Large intestine (tissue), 3 donors: Measurements from ENCODE around the gene SYT2. TPM values are rescaled to one million over a fixed set of nuclear protein-coding genes. Genes with fewer than 3 reads are reported as not detected.

ENCODE experiments used
- DNase-seq, 2 donors: peaks; one replicate each; pipeline versions ENCODE4 v3.0.0 to v3.0.0-alpha.2; 2013
- H3K27ac ChIP-seq: one replicate; pipeline ENCODE4 v1.5.1; 2013; ENCODE audit warnings: low read length
- H3K27me3 ChIP-seq: 2 replicates; pipeline ENCODE4 v1.6.1; 2013; ENCODE audit warnings: low read length; ENCODE audit not compliant: control insufficient read depth, insufficient read depth
- H3K36me3 ChIP-seq: 2 replicates; pipeline ENCODE4 v1.6.1; 2013; ENCODE audit warnings: low read length; ENCODE audit not compliant: control insufficient read depth, insufficient read depth
- H3K4me1 ChIP-seq: one replicate; pipeline ENCODE4 v1.6.1; 2013; ENCODE audit warnings: low read length; ENCODE audit not compliant: control insufficient read depth, insufficient read depth
- H3K4me3 ChIP-seq: one replicate; pipeline ENCODE4 v1.5.1; 2013; ENCODE audit warnings: low read length
- H3K9me3 ChIP-seq: one replicate; pipeline ENCODE4 v1.6.1; 2013; ENCODE audit warnings: mild to moderate bottlenecking, low read depth, low read length, moderate library complexity; ENCODE audit not compliant: control insufficient read depth
- WGBS: methylation state at CpG from one replicate; pipeline ENCODE4 v1.1.5; 2013; ENCODE audit warnings: low lambda C conversion rate; ENCODE audit not compliant: insufficient coverage; 5-methylcytosine and 5-hydroxymethylcytosine counted together
- polyA plus RNA-seq: library from polyadenylated mRNA; unstranded; fragments of 120-200 nt; gene quantifications from one replicate; pipeline ENCODE4 v1.2.1, GENCODE V29; 2013

SYT2 gene
- polyA plus RNA-seq, 1 donor, result 1.4 TPM

DNA sequence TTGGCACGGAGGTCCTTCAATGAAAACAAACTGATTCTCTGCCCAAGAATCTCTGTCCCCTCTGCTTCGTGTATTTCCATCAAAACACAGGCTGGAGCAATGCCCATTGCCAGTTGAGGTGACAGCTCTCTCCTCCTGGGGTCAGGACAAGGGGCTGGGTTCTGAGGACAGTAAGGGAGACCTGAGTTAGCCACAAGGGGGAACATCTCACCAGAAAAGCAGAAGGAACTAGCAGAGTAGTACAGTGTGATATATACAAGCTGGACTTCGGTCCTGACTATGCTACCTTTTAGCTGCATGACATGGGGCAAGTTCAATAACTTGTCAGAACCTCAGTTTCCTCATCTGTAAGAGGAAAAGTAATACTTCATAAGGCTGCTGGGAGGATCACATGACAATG lies 50.3 kb downstream of the SYT2 start:
- no peaks in the 10 kb centered on the region for H3K9me3 ChIP-seq
- WGBS, result no CpG with 5 or more reads among the region's 3 CpGs
- H3K27me3 ChIP-seq, result peaks cover 26% of the 10 kb centered on the region
- no peak overlapping the region for H3K27ac ChIP-seq
- no peak overlapping the region for H3K4me3 ChIP-seq
- no peak for DNase-seq
- no peaks in the 10 kb centered on the region for H3K36me3 ChIP-seq
- no peaks in the 10 kb centered on the region for H3K4me1 ChIP-seq

DNA sequence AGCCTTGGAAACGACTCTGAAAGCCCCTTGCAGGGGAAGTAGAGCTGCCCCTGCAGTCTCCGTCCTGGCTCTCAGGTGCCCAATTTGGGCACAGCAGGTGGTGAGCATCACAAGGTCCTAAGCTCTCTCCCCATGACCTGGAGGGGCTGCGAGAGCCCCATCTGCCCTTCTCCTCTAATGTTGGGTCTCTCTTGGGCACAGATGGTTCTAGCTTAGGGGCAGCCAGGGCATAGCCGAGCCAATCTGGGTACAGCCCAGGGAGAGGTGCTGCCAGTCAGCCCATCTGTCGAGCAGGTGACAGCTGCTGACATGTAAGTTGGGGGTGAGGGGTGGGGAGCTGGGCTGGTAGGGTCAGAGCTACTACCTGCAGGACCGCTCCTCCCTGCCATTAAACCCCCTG lies 50.7 kb downstream of the SYT2 start:
- Histone ChIP-seq H3K27me3 (peaks cover 26% of the 10 kb centered on the region), H3K4me1 (no peaks in the 10 kb centered on the region), H3K9me3 (no peaks in the 10 kb centered on the region), H3K36me3 (no peaks in the 10 kb centered on the region), H3K4me3 (no peak overlapping the region), H3K27ac (no peak overlapping the region)
- no CpG with 5 or more reads among the region's 6 CpGs for WGBS
- no peak for DNase-seq

DNA sequence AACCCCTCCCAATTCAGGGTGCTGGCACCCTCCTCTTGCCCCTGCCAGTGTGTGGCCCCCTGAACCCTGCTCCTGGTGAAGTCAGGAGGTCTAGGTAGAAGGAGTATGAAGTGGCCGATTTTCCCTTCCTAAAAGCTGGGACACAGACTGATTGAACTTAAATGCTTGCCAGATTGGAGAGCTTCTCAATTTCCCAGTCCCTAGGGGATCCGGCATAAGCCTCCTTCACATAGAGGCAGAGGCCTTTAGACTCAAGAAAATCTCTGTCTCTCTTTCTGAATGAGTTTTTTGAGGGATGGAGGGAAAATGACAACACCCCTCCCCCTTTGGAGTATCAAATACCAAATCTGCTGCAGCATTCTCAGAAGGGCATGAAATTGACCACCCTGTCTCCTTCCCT lies 51.5 kb downstream of the SYT2 start:
- Histone ChIP-seq H3K9me3 (no peaks in the 10 kb centered on the region), H3K36me3 (no peaks in the 10 kb centered on the region), H3K27me3 (peaks cover 23% of the 10 kb centered on the region), H3K27ac (no peak overlapping the region), H3K4me3 (no peak overlapping the region), H3K4me1 (no peaks in the 10 kb centered on the region)
- no CpG with 5 or more reads among the region's 2 CpGs for WGBS
- no peak for DNase-seq

DNA sequence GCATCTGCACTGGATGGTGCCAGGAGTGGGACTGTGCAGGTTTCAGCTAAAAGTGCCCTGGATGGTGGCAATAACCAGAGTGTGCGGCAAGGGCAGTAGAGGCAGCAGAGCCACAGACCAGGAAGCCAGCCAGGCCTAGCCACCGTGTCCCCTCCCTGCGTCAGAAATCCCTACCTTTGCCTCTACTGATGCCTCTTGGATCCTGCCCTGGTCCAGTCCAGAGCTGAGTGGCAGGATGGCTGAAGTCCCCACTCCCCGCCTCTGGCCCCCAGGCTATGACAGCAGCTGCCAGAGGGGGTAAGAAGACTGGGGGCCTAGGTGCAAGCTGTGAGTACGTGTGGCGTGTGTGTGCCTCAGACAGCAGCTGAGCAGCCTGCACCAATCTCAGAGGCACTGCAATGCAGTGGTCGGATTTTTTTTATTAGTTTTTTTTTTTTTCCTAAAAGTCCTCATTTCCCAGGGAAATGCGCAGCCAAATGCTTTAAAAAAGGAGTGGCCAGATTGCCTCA lies 51.9 kb downstream of the SYT2 start:
- no peak for DNase-seq
- H3K9me3 ChIP-seq, result no peaks in the 10 kb centered on the region
- peaks cover 20% of the 10 kb centered on the region for H3K27me3 ChIP-seq
- no peak overlapping the region for H3K4me3 ChIP-seq
- no peaks in the 10 kb centered on the region for H3K4me1 ChIP-seq
- WGBS, result 83% methylated on average over 1 of the region's 8 CpGs
- no peaks in the 10 kb centered on the region for H3K36me3 ChIP-seq
- H3K27ac ChIP-seq, result no peak overlapping the region

DNA sequence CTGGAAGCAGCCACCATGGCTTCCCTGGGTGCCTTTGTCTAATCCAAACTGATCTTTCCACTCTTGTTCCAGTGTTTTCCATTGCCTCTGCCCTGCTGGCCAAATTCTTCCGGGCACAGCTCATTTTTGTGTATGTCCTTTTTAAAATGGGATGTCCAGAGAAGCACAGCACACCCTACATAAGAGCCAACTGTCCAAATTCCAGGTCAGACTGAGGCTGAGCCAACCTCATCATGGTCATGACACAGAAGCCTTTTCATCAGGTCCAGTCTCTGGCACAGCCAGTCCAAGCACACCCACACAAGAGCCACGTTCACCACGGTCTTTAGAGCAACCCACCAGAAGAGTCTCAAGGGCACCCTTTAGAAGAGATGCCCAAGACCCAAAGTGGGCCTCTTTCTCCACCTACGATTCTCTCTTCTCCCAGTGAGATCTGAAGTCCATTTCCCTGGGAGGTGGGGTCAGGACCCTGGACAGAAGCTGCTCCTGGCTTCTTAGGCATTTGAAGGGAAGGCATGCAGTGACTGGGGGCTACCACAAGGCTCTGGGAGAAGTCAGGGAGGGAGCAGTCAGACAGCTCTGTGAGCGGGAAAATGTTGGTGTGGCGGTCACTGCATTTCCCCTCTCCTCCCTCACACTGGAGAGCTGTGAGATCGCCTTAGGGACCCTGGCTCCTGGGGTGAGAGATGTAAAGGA lies 53.2 kb downstream of the SYT2 start:
- DNase-seq, result no peak
- no peaks in the 10 kb centered on the region for H3K4me1 ChIP-seq
- H3K4me3 ChIP-seq, result no peak overlapping the region
- H3K9me3 ChIP-seq, result no peaks in the 10 kb centered on the region
- no peaks in the 10 kb centered on the region for H3K36me3 ChIP-seq
- WGBS, result no CpG with 5 or more reads among the region's 7 CpGs
- no peak overlapping the region for H3K27ac ChIP-seq
- peaks cover 17% of the 10 kb centered on the region for H3K27me3 ChIP-seq

DNA sequence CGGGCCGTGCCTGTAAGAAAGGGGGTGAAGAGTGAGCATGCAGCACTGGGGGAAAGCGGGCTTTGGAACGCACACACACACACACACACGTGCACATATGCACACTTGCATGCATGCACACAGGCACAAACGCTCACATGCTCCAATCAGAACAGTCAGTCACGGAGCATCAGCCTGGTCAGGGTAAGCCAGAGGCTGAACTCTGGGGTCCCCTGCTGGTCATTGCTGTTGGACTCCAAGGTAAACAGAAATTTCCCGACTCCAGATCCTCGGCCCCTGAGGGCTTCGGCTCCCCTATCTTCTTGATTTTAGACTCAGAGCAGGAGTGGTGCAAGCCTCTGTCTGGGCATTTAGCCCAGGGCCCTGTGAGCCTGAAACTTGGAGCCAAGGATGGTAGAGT lies 54.2 kb downstream of the SYT2 start:
- no peaks in the 10 kb centered on the region for H3K36me3 ChIP-seq
- WGBS, result no CpG with 5 or more reads among the region's 10 CpGs
- H3K4me3 ChIP-seq, result no peak overlapping the region
- peaks cover 17% of the 10 kb centered on the region for H3K27me3 ChIP-seq
- no peaks in the 10 kb centered on the region for H3K4me1 ChIP-seq
- H3K9me3 ChIP-seq, result no peaks in the 10 kb centered on the region
- no peak overlapping the region for H3K27ac ChIP-seq
- no peak for DNase-seq

DNA sequence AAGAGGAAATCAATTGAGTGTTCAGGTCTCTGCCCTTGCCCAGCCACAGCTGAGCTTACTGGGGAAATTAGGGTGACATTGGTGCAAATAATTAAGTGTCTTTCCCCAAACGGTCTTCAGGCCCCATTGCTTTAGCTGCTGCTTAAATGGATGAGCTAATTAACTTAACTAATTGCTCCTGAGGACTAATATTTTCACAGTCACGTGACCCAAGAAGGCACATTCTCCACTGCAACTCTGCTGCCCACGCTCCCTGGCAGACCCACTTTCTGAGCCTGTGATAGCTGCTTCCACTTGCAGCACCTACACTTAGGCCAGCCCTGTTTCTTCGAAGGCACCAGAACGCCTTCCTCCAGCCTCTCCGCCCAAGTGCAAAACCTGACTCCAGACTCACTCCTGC lies 56.2 kb downstream of the SYT2 start:
- WGBS, result no CpG with 5 or more reads among the region's 6 CpGs
- Histone ChIP-seq H3K27me3 (peaks cover 14% of the 10 kb centered on the region), H3K36me3 (no peaks in the 10 kb centered on the region), H3K4me3 (no peak overlapping the region), H3K27ac (no peak overlapping the region), H3K9me3 (no peaks in the 10 kb centered on the region), H3K4me1 (no peaks in the 10 kb centered on the region)
- DNase-seq, result no peak

DNA sequence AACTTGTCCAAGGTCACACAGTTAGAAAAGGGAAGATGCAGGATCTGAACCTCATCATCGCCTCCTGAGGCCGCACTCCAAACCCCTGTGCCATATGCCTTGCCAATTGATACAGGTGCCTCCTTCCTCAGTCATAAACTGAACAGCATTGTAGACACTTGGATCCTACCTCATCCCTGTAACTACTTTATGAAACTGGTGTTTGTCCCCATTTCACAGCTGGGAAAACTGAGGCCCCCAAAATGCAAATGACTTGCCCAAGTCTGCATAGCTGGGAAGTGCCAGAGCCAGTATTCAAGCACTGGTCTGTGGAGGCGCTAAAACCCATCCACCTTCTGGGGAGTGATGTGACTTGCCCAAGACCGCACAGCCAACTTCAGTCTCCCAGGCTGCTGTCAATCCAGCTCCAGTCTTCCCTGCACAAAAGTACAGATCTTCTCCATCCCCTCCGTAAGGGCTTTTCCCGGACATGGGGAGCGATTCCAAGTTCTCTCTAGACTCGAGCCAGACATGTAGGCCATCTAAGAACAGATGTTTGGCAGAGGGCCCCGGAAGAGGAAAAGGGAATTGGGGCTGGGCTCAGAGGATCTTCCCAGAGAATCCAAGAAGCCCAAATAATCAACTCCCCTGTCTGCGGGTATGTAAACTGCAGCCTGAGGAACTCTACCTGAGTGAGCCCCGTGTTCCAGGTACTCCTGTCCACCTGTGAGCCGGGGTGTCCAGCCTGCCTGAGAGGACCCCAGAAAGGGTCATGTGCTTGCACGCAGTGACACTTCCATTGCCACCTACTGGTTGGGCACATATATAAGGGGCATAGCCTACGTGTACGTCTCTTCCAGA lies 60.5 kb downstream of the SYT2 start:
- Histone ChIP-seq H3K27me3 (peaks cover 7% of the 10 kb centered on the region), H3K4me3 (no peak overlapping the region), H3K9me3 (no peaks in the 10 kb centered on the region), H3K27ac (no peak overlapping the region), H3K4me1 (no peaks in the 10 kb centered on the region), H3K36me3 (no peaks in the 10 kb centered on the region)
- DNase-seq, result no peak
- WGBS, result 70% methylated on average over 2 of the region's 15 CpGs

DNA sequence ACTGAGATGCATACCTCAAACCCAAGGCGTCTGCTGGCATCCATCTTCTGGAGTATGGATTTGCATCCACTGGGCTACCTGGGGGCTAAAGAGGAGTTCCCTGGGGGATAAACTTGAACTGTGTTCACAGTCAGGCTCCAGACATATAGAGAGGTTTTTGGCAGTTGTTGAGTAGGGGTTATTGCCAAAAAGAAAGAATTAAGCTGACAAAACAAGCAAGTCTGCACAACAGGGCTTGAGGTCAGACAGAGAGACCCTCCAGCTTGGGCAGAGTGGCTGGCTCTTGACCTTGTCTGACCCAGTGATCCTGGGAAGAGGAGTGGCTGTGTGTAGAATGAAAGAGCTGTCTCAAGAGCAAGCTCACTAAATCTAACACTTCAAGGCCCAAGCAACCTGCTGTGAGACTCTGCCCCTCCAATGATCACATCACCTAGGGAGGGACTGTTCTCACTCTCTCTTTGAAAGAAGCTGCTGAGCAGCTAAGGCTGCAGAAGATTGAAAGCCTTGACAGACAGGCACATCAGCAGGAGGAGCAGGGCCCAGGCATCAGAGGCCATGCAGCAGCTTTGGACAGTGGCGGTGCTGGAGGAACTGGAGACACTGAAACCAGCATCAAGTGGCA lies 61.5 kb downstream of the SYT2 start:
- Histone ChIP-seq H3K9me3 (no peaks in the 10 kb centered on the region), H3K27ac (no peak overlapping the region), H3K36me3 (no peaks in the 10 kb centered on the region), H3K27me3 (peaks cover 18% of the 10 kb centered on the region), H3K4me1 (peaks cover 9% of the 10 kb centered on the region), H3K4me3 (no peak overlapping the region)
- no peak for DNase-seq
- 100% methylated on average over 1 of the region's 2 CpGs for WGBS

DNA sequence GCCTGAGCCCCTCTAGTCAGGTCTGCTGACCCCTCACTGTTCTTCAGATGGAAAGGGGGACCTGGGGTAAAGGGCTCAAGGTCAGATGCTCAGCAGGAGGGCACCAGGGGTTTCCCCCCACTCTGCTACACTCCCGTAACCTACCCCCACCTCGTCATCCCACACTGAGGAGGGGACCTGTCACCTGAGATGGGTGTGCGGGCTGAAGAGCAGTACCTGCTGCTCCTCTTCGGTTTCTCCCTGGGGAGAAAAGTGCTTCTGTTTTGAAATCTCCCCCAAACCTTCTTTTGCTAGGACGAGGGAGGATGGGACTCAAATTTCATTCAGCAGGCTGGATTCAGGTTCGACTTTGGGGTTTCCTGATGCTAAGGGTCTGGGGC lies 65.2 kb downstream of the SYT2 start:
- Histone ChIP-seq H3K4me1 (peaks cover 27% of the 10 kb centered on the region), H3K4me3 (no peak overlapping the region), H3K9me3 (no peaks in the 10 kb centered on the region), H3K36me3 (no peaks in the 10 kb centered on the region), H3K27ac (no peak overlapping the region), H3K27me3 (peaks cover 35% of the 10 kb centered on the region)
- DNase-seq, result no peak
- no CpG with 5 or more reads among the region's 6 CpGs for WGBS
